HCT116 (cell line): ENCODE results near the gene HAT1. TPM values are rescaled to one million over a fixed set of nuclear protein-coding genes. Genes with fewer than 3 reads are reported as not detected.

Experiments
- ATAC-seq: fragments of 200-7000 bp; cut with Tn5 transposase; 2 replicates; pipeline ENCODE4 v1.9.1; 2020; ENCODE audit warnings: mild to moderate bottlenecking, moderate library complexity
- BruUV-seq: library from RNA; stranded (reverse); fragments of 400-500 nt; replicated peaks from 2 replicates; lab custom pipeline; 2021; lab: Mats Ljungman, UMichigan
- CTCF ChIA-PET: fragments of 300-600 bp; sonication (Branson Sonifier 250); formaldehyde crosslinking; loops from one replicate; lab custom pipeline; 2021; ENCODE audit warnings: antibody characterized with exemption; lab: Charles Lee
- POLR2A ChIA-PET: fragments of 300-600, 350-600 bp; sonication (Branson Sonifier 250); formaldehyde crosslinking; loops from one replicate; lab custom pipeline; 2021; ENCODE audit warnings: antibody characterized with exemption; lab: Charles Lee
- RAD21 ChIA-PET, 2 experiments: fragments of 300-600 bp; sonication (Branson Sonifier 250); formaldehyde crosslinking; loops; one replicate each; lab custom pipeline; 2023; ENCODE audit warnings: low total read pairs in 2 of 2; ENCODE audit not compliant: uncharacterized antibody in 2 of 2, unreplicated experiment in 2 of 2, low non-redundant PET in 1 of 2; lab: Charles Lee
- DNase-seq: peaks from one replicate; pipeline ENCODE4 v3.0.0-alpha.2; 2010; ENCODE audit warnings: low read depth, low spot score
- H2AFZ ChIP-seq: fragments of 200-600 bp; shearing (Covaris generic), sonication (generic); 2 replicates; pipeline ENCODE4 v1.6.1; 2017; ENCODE audit warnings: low read depth, mixed run types, mixed read lengths, antibody characterized with exemption, low read length; ENCODE audit not compliant: poor library complexity, severe bottlenecking
- H3K27ac ChIP-seq: 2 replicates; pipeline ENCODE4 v1.5.1; 2012; ENCODE audit warnings: low read depth, low read length
- H3K27me3 ChIP-seq: fragments of 200-600 bp; sonication (generic); 2 replicates; pipeline ENCODE4 v1.6.1; 2016; ENCODE audit warnings: mixed run types, low read length, mixed read lengths; ENCODE audit not compliant: insufficient read depth
- H3K36me3 ChIP-seq, 2 experiments: fragments of 200-500 bp in 1 of 2; fragments of 200-600 bp in 1 of 2; sonication (Bioruptor generic) in 1 of 2; sonication (generic) in 1 of 2; 2 replicates each; pipeline versions ENCODE4 v1.5.1 to v1.6.1; 2014 to 2016; ENCODE audit warnings: low read length in 2 of 2, inconsistent platforms in 1 of 2, mixed read lengths in 1 of 2, mixed run types in 1 of 2; ENCODE audit not compliant: insufficient read depth in 2 of 2, control insufficient read depth in 1 of 2
- H3K4me1 ChIP-seq, 2 experiments: fragments of 200-600 bp in 1 of 2; sonication (generic) in 1 of 2; 2 replicates each; pipeline versions ENCODE4 v1.5.1 to v1.6.1; 2012 to 2017; ENCODE audit warnings: low read length in 2 of 2, inconsistent platforms in 1 of 2, mild to moderate bottlenecking in 1 of 2, mixed read lengths in 1 of 2, mixed run types in 1 of 2, moderate library complexity in 1 of 2; ENCODE audit not compliant: insufficient read depth in 2 of 2, control insufficient read depth in 1 of 2
- H3K4me2 ChIP-seq: fragments of 200-600 bp; sonication (generic); 2 replicates; pipeline ENCODE4 v1.6.1; 2017; ENCODE audit warnings: mixed run types, low read length, mixed read lengths
- H3K4me3 ChIP-seq, 2 experiments: fragments of 200-600 bp in 1 of 2; sonication (generic) in 1 of 2; replicated peaks in 1 of 2; 2 replicates each; pipeline ENCODE4 v1.5.1; 2011 to 2016; ENCODE audit warnings: low read length in 2 of 2, control low read depth in 1 of 2, low read depth in 1 of 2, mild to moderate bottlenecking in 1 of 2, mixed read lengths in 1 of 2, mixed run types in 1 of 2
- H3K79me2 ChIP-seq: fragments of 200-600 bp; sonication (generic); 2 replicates; pipeline ENCODE4 v1.6.1; 2017; ENCODE audit warnings: mild to moderate bottlenecking, mixed run types, low read length, moderate library complexity, mixed read lengths; ENCODE audit not compliant: insufficient read depth
- H3K9ac ChIP-seq: fragments of 200-600 bp; sonication (generic); 2 replicates; pipeline ENCODE4 v1.6.1; 2016; ENCODE audit warnings: low read length, mixed read lengths
- H3K9me2 ChIP-seq: fragments of 200-600 bp; sonication (generic), shearing (Covaris generic); 2 replicates; pipeline ENCODE4 v1.6.1; 2017; ENCODE audit warnings: mixed run types, mild to moderate bottlenecking, moderate library complexity; ENCODE audit not compliant: insufficient read depth
- H3K9me3 ChIP-seq, 2 experiments: fragments of 200-500 bp in 1 of 2; fragments of 200-600 bp in 1 of 2; sonication (Bioruptor generic) in 1 of 2; sonication (generic) in 1 of 2; 2 replicates each; pipeline ENCODE4 v1.6.1; 2014 to 2017; ENCODE audit warnings: low read length in 2 of 2, mixed read lengths in 2 of 2, inconsistent platforms in 1 of 2, low read depth in 1 of 2, mild to moderate bottlenecking in 1 of 2, mixed run types in 1 of 2, moderate library complexity in 1 of 2; ENCODE audit not compliant: control insufficient read depth in 1 of 2, insufficient read depth in 1 of 2
- H4K20me1 ChIP-seq: fragments of 200-600 bp; sonication (generic), shearing (Covaris generic); 2 replicates; pipeline ENCODE4 v1.6.1; 2017; ENCODE audit warnings: mixed run types, mild to moderate bottlenecking, moderate library complexity; ENCODE audit not compliant: insufficient read depth
- ATF3 ChIP-seq: IDR thresholded peaks from 2 replicates; pipeline ENCODE4 v1.6.1; 2012
- CBX3 ChIP-seq: IDR thresholded peaks from 2 replicates; pipeline ENCODE4 v1.6.1; 2012; ENCODE audit warnings: low read depth
- CEBPB ChIP-seq: IDR thresholded peaks from 2 replicates; pipeline ENCODE4 v1.6.1; 2012; ENCODE audit warnings: low read depth
- CTCF ChIP-seq, 3 experiments: fragments of 200-600 bp in 1 of 3; sonication (generic) in 1 of 3; IDR thresholded peaks in 2 of 3; conservative IDR thresholded peaks in 1 of 3; 2 replicates each; pipeline ENCODE4 v1.5.1; 2012 to 2017; ENCODE audit warnings: low read depth in 2 of 3, low read length in 2 of 3, antibody characterized with exemption in 1 of 3, borderline replicate concordance in 1 of 3, control low read depth in 1 of 3, mild to moderate bottlenecking in 1 of 3, mixed read lengths in 1 of 3, mixed run types in 1 of 3, moderate library complexity in 1 of 3; ENCODE audit not compliant: insufficient read depth in 1 of 3
- ELF1 ChIP-seq: IDR thresholded peaks from 2 replicates; pipeline ENCODE4 v1.6.1; 2012; ENCODE audit warnings: low read depth, borderline replicate concordance
- EZH2 ChIP-seq: fragments of 200-600 bp; sonication (generic); IDR thresholded peaks from 2 replicates; pipeline ENCODE4 v1.6.1; 2017; ENCODE audit warnings: antibody characterized with exemption, mixed run types
- EZH2phosphoT487 ChIP-seq: fragments of 200-600 bp; IDR thresholded peaks from 2 replicates; pipeline ENCODE4 v1.6.1; 2018; ENCODE audit warnings: antibody characterized with exemption, borderline replicate concordance
- FOSL1 ChIP-seq: IDR thresholded peaks from 2 replicates; pipeline ENCODE4 v1.6.1; 2012; ENCODE audit warnings: low read depth
- JUND ChIP-seq: IDR thresholded peaks from 2 replicates; pipeline ENCODE4 v1.6.1; 2012
- MAX ChIP-seq: IDR thresholded peaks from 2 replicates; pipeline ENCODE4 v1.6.1; 2012
- RAD21 ChIP-seq: IDR thresholded peaks from 2 replicates; pipeline ENCODE4 v1.6.1; 2012; ENCODE audit warnings: low read depth, mild to moderate bottlenecking
- SIN3A ChIP-seq: IDR thresholded peaks from 2 replicates; pipeline ENCODE4 v1.6.1; 2012; ENCODE audit warnings: low read depth
- SP1 ChIP-seq: IDR thresholded peaks from 2 replicates; pipeline ENCODE4 v1.6.1; 2012; ENCODE audit warnings: low read depth
- SRF ChIP-seq: IDR thresholded peaks from 2 replicates; pipeline ENCODE4 v1.6.1; 2012; ENCODE audit warnings: low read depth
- TCF7L2 ChIP-seq: IDR thresholded peaks from 2 replicates; pipeline ENCODE4 v1.7.0; 2011; ENCODE audit warnings: borderline replicate concordance, inconsistent platforms; ENCODE audit not compliant: insufficient read depth, insufficient read length; ENCODE audit errors: extremely low read depth
- YY1 ChIP-seq: IDR thresholded peaks from 2 replicates; pipeline ENCODE4 v1.6.1; 2011; ENCODE audit warnings: low read length, low read depth, moderate library complexity, mild to moderate bottlenecking; ENCODE audit not compliant: insufficient replicate concordance; ENCODE audit errors: extremely low read depth
- ZBTB33 ChIP-seq: IDR thresholded peaks from 2 replicates; pipeline ENCODE4 v1.6.1; 2011; ENCODE audit warnings: mild to moderate bottlenecking, low read length, moderate library complexity; ENCODE audit not compliant: insufficient replicate concordance; ENCODE audit errors: extremely low read depth
- ZFX ChIP-seq: fragments of 450-650 bp; IDR thresholded peaks from 2 replicates; pipeline ENCODE4 v1.6.1; 2017
- ZNF274 ChIP-seq: fragments of 200-500 bp; sonication (Bioruptor generic); IDR thresholded peaks from 2 replicates; pipeline ENCODE4 v1.6.1; 2014; ENCODE audit warnings: mild to moderate bottlenecking, low read depth, low read length, inconsistent platforms
- intact Hi-C: fragments of 100-400 bp; cut with micrococcal nuclease; formaldehyde crosslinking; loops from 2 replicates; pipeline ENCODE4 v1.10.0; 2022
- total RNA-seq: library from RNA; stranded (reverse); gene quantifications from one replicate; pipeline ENCODE4 v1.2.1, GENCODE V29; 2021; ENCODE audit not compliant: unreplicated experiment

Gene HAT1
- total RNA-seq, 1 experiment from 2014 or later: 72.6 TPM

GRCh38 chr2:171883275-171883893 is 38.9 kb upstream of the HAT1 start:
- POLR2A ChIA-PET: interaction anchor here (0.9 kb wide), 1 partner anchor 9 kb away, joined by 6 read pairs; no protein-coding TSS in a partner anchor
- H3K4me2 ChIP-seq: no peak overlapping the region
- H2AFZ ChIP-seq: no peak overlapping the region
- H3K9ac ChIP-seq: no peak overlapping the region
- H3K27me3 ChIP-seq: no peaks in the 10 kb centered on the region
- H3K4me3 ChIP-seq: no peak overlapping the region
- peak; percentile 40; the same call in 1 of the 2 replicates for ATAC-seq
- DNase-seq: no peak
- no peaks in the 10 kb centered on the region for H3K9me2 ChIP-seq
- no peaks in the 10 kb centered on the region for H4K20me1 ChIP-seq
- TF ChIP-seq SRF: no peak
- no peak for TF ChIP-seq ZFX
- no peak for TF ChIP-seq YY1
- TF ChIP-seq ATF3: no peak
- no peak for TF ChIP-seq MAX
- no peak for TF ChIP-seq ELF1
- TF ChIP-seq RAD21: no peak
- no peak for TF ChIP-seq FOSL1
- TF ChIP-seq EZH2: no peak
- TF ChIP-seq ZBTB33: no peak
- no peak for TF ChIP-seq SIN3A
- no peak for TF ChIP-seq SP1
- TF ChIP-seq TCF7L2: no peak
- no peak for TF ChIP-seq ZNF274
- no peak for TF ChIP-seq CTCF (IDR thresholded peaks at IDR 0.05 in 2 of 3, conservative IDR thresholded peaks at IDR 0.05 in 1 of 3; ENCODE audit: borderline replicate concordance in 1 of 3, insufficient read depth in 1 of 3, low read depth in 2 of 3, low read length in 2 of 3)
- TF ChIP-seq CBX3: no peak
- no peak for TF ChIP-seq JUND
- no peak for TF ChIP-seq EZH2phosphoT487
- TF ChIP-seq CEBPB: no peak
- H3K27ac ChIP-seq: no peak overlapping the region
- BruUV-seq: no TSS peak
- H3K4me1 ChIP-seq: no peaks in the 10 kb centered on the region
- H3K79me2 ChIP-seq: 0 out of 2 replicates have a peak, but pooled peaks cover 10% of the 10 kb centered on the region
- RAD21 ChIA-PET: no interaction called here
- no peaks in the 10 kb centered on the region for H3K9me3 ChIP-seq
- CTCF ChIA-PET: interaction anchor here (1.1 kb wide), 1 partner anchor 179 kb away, joined by 3 read pairs; no protein-coding TSS in a partner anchor
- H3K36me3 ChIP-seq: no peaks in the 10 kb centered on the region
- intact Hi-C loops: no loop called here
